ENCODE measurements around the gene TMEM168. TPM values are rescaled to one million over a fixed set of nuclear protein-coding genes. Genes with fewer than 3 reads are reported as not detected.

Gene TMEM168
- total RNA-seq, 1 donor from 2014 or later, result 24.7 TPM

DNA sequence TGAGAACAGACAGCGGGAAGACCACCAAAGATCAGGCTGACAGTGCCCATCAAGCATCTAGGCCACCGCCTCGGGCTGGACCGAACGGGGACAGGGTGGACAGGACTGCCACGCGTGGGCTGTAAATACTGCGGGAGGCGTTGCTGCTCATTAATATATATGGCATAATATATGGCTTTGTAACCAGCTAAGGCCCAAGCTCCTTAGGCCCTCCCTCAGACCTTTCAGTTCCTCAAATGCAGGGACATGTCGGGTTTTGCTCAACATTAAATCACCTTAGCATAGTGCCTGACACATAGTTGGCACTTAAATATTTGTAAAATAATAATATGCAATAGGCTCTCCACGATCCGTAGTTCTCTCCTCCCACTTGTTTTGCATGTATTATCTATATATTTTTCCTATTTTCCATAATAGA lies 402 bp upstream of the TMEM168 start:
- Mint-ChIP-seq H3K36me3 (peaks cover 21% of the 10 kb centered on the region), H3K4me1 (ENCODE audit: unreplicated experiment) (peaks cover 20% of the 10 kb centered on the region), H3K27ac (peak overlapping the region; percentile 87), H3K9me3 (no peaks in the 10 kb centered on the region), H3K4me3 (peak overlapping the region; percentile 98), H3K27me3 (no peaks in the 10 kb centered on the region)
- no peak for DNase-seq (ENCODE audit: extremely low spot score, unreplicated experiment)
- TF ChIP-seq, protein P1, sequence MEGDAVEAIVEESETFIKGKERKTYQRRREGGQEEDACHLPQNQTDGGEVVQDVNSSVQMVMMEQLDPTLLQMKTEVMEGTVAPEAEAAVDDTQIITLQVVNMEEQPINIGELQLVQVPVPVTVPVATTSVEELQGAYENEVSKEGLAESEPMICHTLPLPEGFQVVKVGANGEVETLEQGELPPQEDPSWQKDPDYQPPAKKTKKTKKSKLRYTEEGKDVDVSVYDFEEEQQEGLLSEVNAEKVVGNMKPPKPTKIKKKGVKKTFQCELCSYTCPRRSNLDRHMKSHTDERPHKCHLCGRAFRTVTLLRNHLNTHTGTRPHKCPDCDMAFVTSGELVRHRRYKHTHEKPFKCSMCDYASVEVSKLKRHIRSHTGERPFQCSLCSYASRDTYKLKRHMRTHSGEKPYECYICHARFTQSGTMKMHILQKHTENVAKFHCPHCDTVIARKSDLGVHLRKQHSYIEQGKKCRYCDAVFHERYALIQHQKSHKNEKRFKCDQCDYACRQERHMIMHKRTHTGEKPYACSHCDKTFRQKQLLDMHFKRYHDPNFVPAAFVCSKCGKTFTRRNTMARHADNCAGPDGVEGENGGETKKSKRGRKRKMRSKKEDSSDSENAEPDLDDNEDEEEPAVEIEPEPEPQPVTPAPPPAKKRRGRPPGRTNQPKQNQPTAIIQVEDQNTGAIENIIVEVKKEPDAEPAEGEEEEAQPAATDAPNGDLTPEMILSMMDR (conservative IDR thresholded peaks at IDR 0.05), result no peak

DNA sequence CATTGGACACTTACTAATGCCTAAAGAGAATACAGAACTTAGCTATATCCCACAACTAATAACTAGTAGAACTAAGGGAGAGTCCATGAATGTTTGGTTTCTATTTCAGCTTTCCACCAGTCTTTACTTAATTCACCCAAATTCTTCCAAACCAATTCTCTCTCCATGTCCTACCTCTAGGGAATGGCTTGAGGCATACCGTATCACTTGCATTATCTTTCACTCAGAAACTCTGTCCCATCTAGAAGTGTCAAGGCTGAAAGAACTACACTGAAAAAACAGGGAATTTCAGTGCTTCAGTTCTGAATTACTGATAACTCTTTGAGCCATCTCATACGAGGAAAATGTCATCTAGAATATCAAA lies 758 bp downstream of the TMEM168 start:
- TF ChIP-seq, protein P1 (conservative IDR thresholded peaks at IDR 0.05), result no peak
- Mint-ChIP-seq H3K4me3 (peak overlapping the region; percentile 98), H3K9me3 (no peaks in the 10 kb centered on the region), H3K36me3 (peaks cover 24% of the 10 kb centered on the region), H3K4me1 (ENCODE audit: unreplicated experiment) (peaks cover 20% of the 10 kb centered on the region), H3K27ac (peak overlapping the region; percentile 87), H3K27me3 (no peaks in the 10 kb centered on the region)
- DNase-seq (ENCODE audit: extremely low spot score, unreplicated experiment), result no peak

DNA sequence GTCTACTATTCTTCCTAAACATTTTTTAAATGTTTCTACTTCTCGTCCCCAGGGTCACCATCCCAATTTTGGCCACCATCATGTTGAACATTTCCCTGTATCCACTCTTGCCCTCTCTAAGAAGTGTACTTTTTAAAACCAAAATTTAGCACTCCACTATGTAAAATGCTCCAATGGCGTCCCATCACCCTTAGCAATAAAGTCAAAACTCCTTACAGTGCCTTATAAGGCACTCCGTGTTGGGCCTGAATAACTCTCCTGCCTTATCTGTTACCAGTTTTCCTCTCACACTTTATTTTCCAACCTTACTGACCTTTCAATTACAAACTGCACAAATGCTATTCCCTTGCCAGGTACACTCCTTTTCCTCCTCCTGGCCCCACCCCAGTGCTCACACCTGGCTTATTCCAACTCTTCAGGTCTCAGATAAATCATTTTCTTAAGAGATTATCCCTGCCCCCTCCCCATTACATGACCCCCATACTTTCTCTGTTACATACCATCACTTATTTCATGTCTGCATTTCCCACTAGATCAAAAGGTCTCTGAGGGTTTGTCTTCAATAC lies 1.3 kb downstream of the TMEM168 start:
- TF ChIP-seq, protein P1 (conservative IDR thresholded peaks at IDR 0.05), result no peak
- H3K9me3 Mint-ChIP-seq, result no peaks in the 10 kb centered on the region
- no peaks in the 10 kb centered on the region for H3K27me3 Mint-ChIP-seq
- peaks cover 30% of the 10 kb centered on the region for H3K36me3 Mint-ChIP-seq
- peak overlapping the region; percentile 87 for H3K27ac Mint-ChIP-seq
- H3K4me1 Mint-ChIP-seq (ENCODE audit: unreplicated experiment), result peaks cover 20% of the 10 kb centered on the region
- DNase-seq (ENCODE audit: extremely low spot score, unreplicated experiment), result no peak
- peak overlapping the region; percentile 98 for H3K4me3 Mint-ChIP-seq

DNA sequence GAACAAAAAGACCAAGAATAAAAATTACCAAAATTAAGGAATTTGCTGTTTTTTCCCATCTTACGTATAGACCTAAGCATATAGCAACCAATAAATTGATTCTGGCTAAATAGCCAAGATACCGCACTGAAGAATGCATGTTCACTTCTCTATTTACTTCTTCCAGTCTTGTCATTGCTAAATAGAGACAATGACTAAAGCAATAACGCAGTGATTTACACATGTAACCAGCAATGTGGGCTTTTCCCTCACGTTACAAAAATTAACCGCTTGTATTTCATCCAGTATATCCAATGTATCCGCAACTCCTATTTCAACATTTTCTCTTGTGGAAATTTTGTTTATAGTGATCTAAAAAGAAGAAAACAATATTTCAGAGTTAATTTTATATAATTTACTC lies 5.6 kb downstream of the TMEM168 start:
- Mint-ChIP-seq H3K36me3 (peaks cover 53% of the 10 kb centered on the region), H3K27ac (no peak overlapping the region), H3K9me3 (no peaks in the 10 kb centered on the region), H3K4me3 (no peak overlapping the region), H3K4me1 (ENCODE audit: unreplicated experiment) (peaks cover 25% of the 10 kb centered on the region), H3K27me3 (no peaks in the 10 kb centered on the region)
- DNase-seq (ENCODE audit: extremely low spot score, unreplicated experiment), result no peak
- TF ChIP-seq, protein P1 (conservative IDR thresholded peaks at IDR 0.05), result no peak

DNA sequence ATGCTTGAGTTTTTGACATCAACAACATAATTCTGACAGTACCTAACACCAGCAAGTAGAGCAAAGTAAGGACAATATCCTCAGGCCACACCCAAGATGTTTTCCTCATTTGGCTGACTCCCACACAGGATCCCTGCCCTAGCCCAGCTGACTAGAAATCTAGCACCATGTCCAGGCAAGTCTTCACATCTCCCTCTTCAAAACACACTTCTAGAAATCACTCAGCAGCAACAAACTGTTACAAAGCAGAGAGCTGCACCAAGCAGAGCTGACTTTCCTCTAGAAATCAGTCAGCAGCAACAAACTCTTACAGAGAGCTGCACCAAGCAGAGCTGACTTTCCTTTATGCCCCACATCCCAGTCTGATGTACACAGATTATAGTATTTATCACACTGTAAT lies 7.7 kb downstream of the TMEM168 start:
- H3K27ac Mint-ChIP-seq, result peak overlapping the region; percentile 15
- H3K9me3 Mint-ChIP-seq, result no peaks in the 10 kb centered on the region
- H3K36me3 Mint-ChIP-seq, result peaks cover 40% of the 10 kb centered on the region
- peaks cover 8% of the 10 kb centered on the region for H3K4me1 Mint-ChIP-seq (ENCODE audit: unreplicated experiment)
- TF ChIP-seq, protein P1 (conservative IDR thresholded peaks at IDR 0.05), result no peak
- no peak overlapping the region for H3K4me3 Mint-ChIP-seq
- no peak for DNase-seq (ENCODE audit: extremely low spot score, unreplicated experiment)
- H3K27me3 Mint-ChIP-seq, result no peaks in the 10 kb centered on the region

DNA sequence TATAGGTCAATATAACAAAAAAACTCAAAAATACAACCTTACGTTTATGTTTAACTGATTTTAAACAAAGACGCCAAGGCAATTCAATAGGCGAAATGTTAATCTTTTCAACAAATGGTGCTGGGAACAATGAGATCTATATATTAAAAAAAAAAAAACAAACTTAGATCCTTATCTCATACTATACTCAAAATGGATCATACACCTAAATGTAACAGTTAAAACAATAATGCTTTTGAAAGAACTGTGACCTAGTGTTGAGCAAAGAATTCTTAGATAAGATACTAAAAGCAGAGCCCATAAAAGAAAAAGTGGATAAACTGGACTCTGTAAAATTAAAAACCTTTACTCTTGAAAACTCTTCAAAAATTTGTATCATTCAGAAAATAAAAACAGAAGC lies 8.6 kb downstream of the TMEM168 start:
- TF ChIP-seq, protein P1 (conservative IDR thresholded peaks at IDR 0.05), result no peak
- DNase-seq (ENCODE audit: extremely low spot score, unreplicated experiment), result no peak
- H3K4me1 Mint-ChIP-seq (ENCODE audit: unreplicated experiment), result peaks cover 8% of the 10 kb centered on the region
- peaks cover 36% of the 10 kb centered on the region for H3K36me3 Mint-ChIP-seq
- H3K4me3 Mint-ChIP-seq, result no peak overlapping the region
- H3K9me3 Mint-ChIP-seq, result no peaks in the 10 kb centered on the region
- no peak overlapping the region for H3K27ac Mint-ChIP-seq
- no peaks in the 10 kb centered on the region for H3K27me3 Mint-ChIP-seq

Data from type B pancreatic cell (in vitro differentiated cells).